ENCODE results near the gene GLB1L. TPM values are rescaled to one million over a fixed set of nuclear protein-coding genes. Genes with fewer than 3 reads are reported as not detected.
"Not testable (repeated sequence)": the region's sequence is repeated elsewhere in the genome, so short reads cannot be mapped to it uniquely, and the experiment has no call there.

Gene GLB1L
- total RNA-seq, 1 donor from 2014 or later = 12.0 TPM

- DNase-seq (ENCODE audit: low spot score) = no peak
These were observed 37.9 kb downstream of the GLB1L start for GRCh38 chr2:219207134-219207883.

- peak; percentile 97 for DNase-seq (ENCODE audit: low spot score)
These were observed 38.7 kb downstream of the GLB1L start, which contains the start of gene ZFAND2B for GRCh38 chr2:219206328-219207133. TSS of gene ZFAND2B (plus strand) at chr2:219206782. CDS start at chr2:219206988, 206 bp downstream.

GRCh38 chr2:219205981-219206327, 39.3 kb downstream of the GLB1L start:
- no peak for DNase-seq (ENCODE audit: low spot score)

- no peak for DNase-seq (ENCODE audit: low spot score)
These were observed 40.1 kb downstream of the GLB1L start for GRCh38 chr2:219205165-219205538.

- DNase-seq (ENCODE audit: low spot score) = no peak
These were observed 40.6 kb downstream of the GLB1L start for GRCh38 chr2:219204425-219205164.

- DNase-seq (ENCODE audit: low spot score) = not testable (repeated sequence)
These were observed 43.9 kb downstream of the GLB1L start for GRCh38 chr2:219201331-219201730.

GRCh38 chr2:219200502-219201326, 44.5 kb downstream of the GLB1L start:
- DNase-seq (ENCODE audit: low spot score) = not testable (repeated sequence)

- DNase-seq (ENCODE audit: low spot score) = no peak
These were observed 45.6 kb downstream of the GLB1L start for GRCh38 chr2:219199470-219200211.

GRCh38 chr2:219198974-219199373, 46.3 kb downstream of the GLB1L start:
- no peak for DNase-seq (ENCODE audit: low spot score)

- no peak for DNase-seq (ENCODE audit: low spot score)
These were observed 47.9 kb downstream of the GLB1L start for GRCh38 chr2:219197388-219197787.

- DNase-seq (ENCODE audit: low spot score) = no peak
These were observed 58.3 kb downstream of the GLB1L start for GRCh38 chr2:219186754-219187456.

Other genes starting within 250 kb of the GLB1L start
- 2.9 TPM for gene CFAP65, start 203.9 kb downstream of the GLB1L start, total RNA-seq (ENCODE audit: insufficient read depth, low replicate concordance)
- not detected for gene IHH, start 184.5 kb downstream of the GLB1L start, total RNA-seq (ENCODE audit: insufficient read depth, low replicate concordance)
- gene NHEJ1, start 84.6 kb downstream of the GLB1L start, total RNA-seq (ENCODE audit: insufficient read depth, low replicate concordance) = 13.0 TPM
- gene SLC23A3, start 75.4 kb downstream of the GLB1L start, total RNA-seq (ENCODE audit: insufficient read depth, low replicate concordance) = not detected
- gene CNPPD1, start 68.5 kb downstream of the GLB1L start, total RNA-seq (ENCODE audit: insufficient read depth, low replicate concordance) = 20.5 TPM
- gene RETREG2, start 67.2 kb downstream of the GLB1L start, total RNA-seq (ENCODE audit: insufficient read depth, low replicate concordance) = 40.9 TPM
- gene ZFAND2B, start 38.7 kb downstream of the GLB1L start, total RNA-seq (ENCODE audit: insufficient read depth, low replicate concordance) = 20.5 TPM
- gene ABCB6, start 26.5 kb downstream of the GLB1L start, total RNA-seq (ENCODE audit: insufficient read depth, low replicate concordance) = 34.2 TPM
- 83.3 TPM for gene ATG9A, start 15.8 kb downstream of the GLB1L start, total RNA-seq (ENCODE audit: insufficient read depth, low replicate concordance)
- 27.9 TPM for gene ANKZF1, start 15.6 kb downstream of the GLB1L start, total RNA-seq (ENCODE audit: insufficient read depth, low replicate concordance)
- 24.1 TPM for gene STK16, start within 50 bp of the GLB1L start, total RNA-seq (ENCODE audit: insufficient read depth, low replicate concordance)
- 0.72 TPM for gene TUBA4B, start 7.8 kb upstream of the GLB1L start, total RNA-seq (ENCODE audit: insufficient read depth, low replicate concordance)
- gene TUBA4A, start 8.5 kb upstream of the GLB1L start, total RNA-seq (ENCODE audit: insufficient read depth, low replicate concordance) = 21.7 TPM
- gene DNAJB2, start 33.9 kb upstream of the GLB1L start, total RNA-seq (ENCODE audit: insufficient read depth, low replicate concordance) = 45.0 TPM
- gene PTPRN, start 64.0 kb upstream of the GLB1L start, total RNA-seq (ENCODE audit: insufficient read depth, low replicate concordance) = 5.5 TPM
- gene RESP18, start 87.3 kb upstream of the GLB1L start, total RNA-seq (ENCODE audit: insufficient read depth, low replicate concordance) = not detected
- 26.0 TPM for gene DNPEP, start 142.5 kb upstream of the GLB1L start, total RNA-seq (ENCODE audit: insufficient read depth, low replicate concordance)
- gene DES, start 172.9 kb upstream of the GLB1L start, total RNA-seq (ENCODE audit: insufficient read depth, low replicate concordance) = 2,247 TPM
- 61.9 TPM for gene SPEG, start 189.4 kb upstream of the GLB1L start, total RNA-seq (ENCODE audit: insufficient read depth, low replicate concordance)

All from umbilical cord (tissue), 2 donors.